Vagina (tissue), 2 donors: ENCODE data around the gene GRXCR2.

ENCODE experiments used
- CTCF ChIP-seq, 3 experiments: fragments of 450-650 bp in 2 of 3; fragments of 200-600 bp in 1 of 3; sonication (generic) in 1 of 3; IDR thresholded peaks; one replicate each; pipeline ENCODE4 v1.5.1; 2017 to 2019; ENCODE audit warnings: antibody characterized with exemption in 3 of 3, mild to moderate bottlenecking in 2 of 3, moderate library complexity in 2 of 3
- POLR2A ChIP-seq, 2 donors: fragments of 450-650 bp; IDR thresholded peaks; one replicate each; pipeline ENCODE4 v1.6.1; 2017; ENCODE audit warnings: antibody characterized with exemption in 2 of 2, mild to moderate bottlenecking in 2 of 2, moderate library complexity in 2 of 2

GRCh38 chr5:145887976-145888574, 15.3 kb upstream of the GRXCR2 start:
- TF ChIP-seq CTCF (IDR thresholded peaks at IDR 0.05) (no peak), POLR2A (IDR thresholded peaks at IDR 0.05) (no peak)
